ENCODE data around the gene HPDL.
"Not testable (repeated sequence)": the region's sequence is repeated elsewhere in the genome, so short reads cannot be mapped to it uniquely, and the experiment has no call there.

Gene HPDL

DNA sequence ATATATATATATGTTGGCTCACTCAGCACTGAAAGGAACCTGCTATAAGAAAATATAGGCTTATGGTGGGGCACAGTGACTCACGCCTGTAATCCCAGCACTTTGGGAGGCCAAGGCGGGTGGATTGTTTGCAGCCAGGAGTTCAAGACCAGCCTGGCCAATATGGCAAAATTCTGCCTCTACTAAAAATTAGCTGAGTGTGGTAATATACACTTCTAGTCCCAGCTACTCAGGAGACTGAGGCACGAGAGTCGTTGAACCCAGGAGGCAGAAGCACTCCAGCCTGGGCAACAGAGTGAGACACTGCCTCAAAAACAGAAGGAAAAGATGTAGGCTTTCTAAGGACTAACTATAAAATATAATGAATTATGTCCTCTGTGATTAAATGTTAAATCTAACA lies 28.1 kb downstream of the HPDL start:
- no peak for FAIRE-seq

DNA sequence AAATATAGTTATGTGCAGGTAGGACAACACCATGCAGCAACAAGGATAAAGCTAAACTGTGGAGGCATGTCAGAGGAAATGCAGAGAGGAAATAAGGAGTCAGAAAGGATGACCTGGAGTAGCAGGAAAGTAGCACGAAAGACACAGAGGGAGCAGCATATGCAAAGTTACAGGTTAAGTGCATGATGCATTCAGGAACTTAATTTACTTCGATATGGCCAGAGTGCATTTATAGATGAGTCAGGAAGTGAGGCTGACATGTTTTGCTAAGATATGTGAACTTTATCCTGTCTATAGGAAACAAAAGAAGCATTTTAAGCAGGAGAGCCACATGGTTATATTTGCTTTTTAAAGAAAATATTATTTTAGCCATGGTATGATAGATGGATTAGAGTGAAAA lies 29.0 kb downstream of the HPDL start:
- FAIRE-seq: no peak

DNA sequence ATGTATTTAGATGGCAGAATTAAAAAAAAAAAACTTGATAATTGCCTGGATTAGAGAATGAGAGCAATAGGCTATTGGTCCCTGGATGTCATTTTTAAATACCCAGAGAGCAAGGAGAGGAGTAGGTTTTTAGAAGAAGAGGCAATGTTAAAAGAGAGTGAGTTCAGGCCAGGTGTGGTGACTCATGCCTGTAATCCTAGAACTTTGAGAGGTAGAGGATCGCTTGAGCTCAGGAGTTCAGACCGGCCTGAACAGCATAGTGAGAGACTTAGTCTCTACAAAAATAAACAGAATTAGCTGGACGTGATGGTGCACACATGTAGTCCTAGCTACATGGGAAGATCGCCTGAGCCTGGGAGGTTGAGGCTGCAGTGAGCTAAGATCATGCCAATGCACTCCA lies 29.5 kb downstream of the HPDL start:
- FAIRE-seq: no peak

DNA sequence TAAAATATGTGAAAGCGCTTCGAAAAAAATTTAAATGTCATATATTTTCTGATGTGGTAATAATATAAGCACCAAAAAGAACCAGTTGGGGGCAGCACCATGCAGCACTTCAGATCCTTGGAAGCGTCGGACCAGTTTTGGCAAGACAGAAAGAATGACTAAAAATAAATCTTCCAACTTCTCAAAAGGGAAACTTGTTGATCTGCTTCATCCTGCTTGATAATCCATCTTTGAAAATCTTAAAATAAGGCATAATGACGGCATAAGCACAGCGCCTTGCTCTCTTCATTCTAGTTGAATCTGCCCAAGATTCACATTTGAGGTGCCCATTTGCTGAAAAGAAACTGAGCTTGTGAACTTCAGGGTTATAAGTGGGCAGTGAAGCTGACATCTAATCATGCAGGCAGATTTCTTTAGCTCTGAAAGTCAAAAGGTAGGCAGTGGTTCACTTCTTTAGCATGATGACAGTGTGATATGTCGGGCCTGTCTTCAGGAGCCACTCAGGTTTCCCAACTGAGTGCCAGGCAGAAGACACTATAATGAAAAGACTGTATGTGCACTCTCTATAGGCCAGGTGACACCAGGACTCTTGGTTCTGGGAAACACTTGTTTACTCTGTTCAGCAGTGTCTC lies 33.3 kb downstream of the HPDL start:
- FAIRE-seq: peak; percentile 18

DNA sequence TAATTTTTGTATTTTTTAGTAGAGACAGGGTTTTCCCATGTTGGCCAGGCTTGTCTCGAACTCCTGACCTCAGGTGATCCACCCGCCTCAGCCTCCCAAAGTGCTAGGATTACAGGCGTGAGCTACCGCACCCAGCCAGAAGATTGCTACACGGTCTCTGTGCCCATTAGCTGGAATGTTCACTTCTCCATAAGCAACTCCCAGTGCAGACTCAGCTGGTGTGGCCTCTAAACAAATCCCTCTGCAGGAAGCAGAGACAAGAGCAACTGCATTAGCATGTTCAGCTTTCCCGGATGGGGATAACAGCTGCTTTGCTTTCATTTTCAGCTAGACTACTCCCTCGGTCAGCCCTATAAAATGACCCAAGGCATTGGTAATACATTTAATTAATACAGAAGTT lies 34.3 kb downstream of the HPDL start:
- not testable (repeated sequence) for FAIRE-seq

DNA sequence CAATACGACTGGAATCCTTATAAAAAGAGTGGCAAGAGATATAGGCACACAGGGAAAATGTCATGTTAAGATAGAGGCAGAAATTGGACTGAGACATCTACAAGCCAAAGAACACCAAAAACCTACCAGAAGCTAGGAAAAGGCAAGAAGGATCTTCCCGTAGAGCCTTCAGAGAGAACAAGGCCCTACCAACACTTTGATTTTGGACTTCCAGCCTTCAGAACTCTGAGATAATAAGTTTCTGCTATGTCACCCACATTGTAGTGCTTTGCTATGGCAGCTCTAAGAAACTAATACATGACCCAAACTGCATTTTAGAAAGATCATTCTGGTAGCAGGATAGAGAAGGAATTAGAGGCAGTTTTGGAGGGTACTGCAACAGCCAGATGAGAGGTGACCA lies 37.6 kb downstream of the HPDL start:
- FAIRE-seq: no peak

DNA sequence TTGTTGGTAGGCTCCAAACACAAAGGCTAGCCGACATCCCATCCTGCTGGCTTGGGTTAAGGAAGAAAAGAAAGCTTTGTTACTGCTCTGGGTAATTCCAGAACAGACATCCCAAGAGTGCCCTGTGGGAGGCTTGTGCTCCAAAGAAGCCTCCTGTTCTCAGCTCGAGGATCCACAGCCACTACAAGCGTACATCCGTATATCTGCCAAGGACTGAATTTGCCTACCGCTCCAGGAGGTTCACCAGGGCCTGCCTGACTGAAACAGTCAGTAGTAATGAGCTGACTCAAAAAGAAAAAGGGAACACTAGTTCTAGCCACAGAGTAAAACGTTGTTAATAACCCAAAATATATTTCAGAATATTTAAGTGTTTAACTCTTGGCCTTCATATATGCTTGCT lies 38.4 kb downstream of the HPDL start:
- FAIRE-seq: no peak

DNA sequence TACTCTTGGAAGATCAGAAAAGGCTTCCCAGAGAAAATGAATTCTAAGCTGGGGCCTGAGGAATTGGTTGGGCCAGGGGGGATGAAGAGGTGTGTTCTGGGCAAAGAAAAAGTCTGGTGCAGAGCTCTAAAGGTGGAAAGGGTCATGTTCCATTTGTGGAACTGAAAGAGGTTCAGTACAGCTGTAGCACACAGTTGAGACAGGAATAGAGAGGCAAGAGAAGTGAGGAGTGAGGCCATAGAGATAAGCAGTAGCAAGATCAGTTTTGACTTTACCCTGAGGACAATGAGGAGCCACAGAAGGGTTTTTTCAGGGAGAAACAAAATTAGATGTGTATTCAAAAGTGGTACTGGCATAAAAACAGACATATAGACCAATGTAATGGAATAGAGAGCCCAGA lies 43.9 kb downstream of the HPDL start:
- FAIRE-seq: no peak

DNA sequence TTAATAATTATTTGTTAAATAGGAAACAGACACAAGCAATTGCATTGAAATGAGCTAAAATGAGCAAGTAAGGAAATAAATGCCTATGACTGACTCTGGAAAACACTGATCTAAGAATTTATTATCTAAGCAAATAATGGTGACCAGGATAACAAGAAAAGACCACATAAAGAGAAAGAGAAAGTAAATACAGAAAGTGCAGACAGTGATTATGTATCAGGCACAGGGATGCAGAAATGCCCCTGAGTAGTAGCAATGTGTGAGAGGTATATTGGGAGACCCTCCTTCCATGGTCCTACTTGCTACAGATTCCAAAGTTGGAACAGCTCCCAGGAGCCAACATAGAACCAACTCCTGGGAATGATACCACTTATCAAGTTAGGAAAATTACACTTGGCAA lies 46.9 kb downstream of the HPDL start:
- no peak for FAIRE-seq

DNA sequence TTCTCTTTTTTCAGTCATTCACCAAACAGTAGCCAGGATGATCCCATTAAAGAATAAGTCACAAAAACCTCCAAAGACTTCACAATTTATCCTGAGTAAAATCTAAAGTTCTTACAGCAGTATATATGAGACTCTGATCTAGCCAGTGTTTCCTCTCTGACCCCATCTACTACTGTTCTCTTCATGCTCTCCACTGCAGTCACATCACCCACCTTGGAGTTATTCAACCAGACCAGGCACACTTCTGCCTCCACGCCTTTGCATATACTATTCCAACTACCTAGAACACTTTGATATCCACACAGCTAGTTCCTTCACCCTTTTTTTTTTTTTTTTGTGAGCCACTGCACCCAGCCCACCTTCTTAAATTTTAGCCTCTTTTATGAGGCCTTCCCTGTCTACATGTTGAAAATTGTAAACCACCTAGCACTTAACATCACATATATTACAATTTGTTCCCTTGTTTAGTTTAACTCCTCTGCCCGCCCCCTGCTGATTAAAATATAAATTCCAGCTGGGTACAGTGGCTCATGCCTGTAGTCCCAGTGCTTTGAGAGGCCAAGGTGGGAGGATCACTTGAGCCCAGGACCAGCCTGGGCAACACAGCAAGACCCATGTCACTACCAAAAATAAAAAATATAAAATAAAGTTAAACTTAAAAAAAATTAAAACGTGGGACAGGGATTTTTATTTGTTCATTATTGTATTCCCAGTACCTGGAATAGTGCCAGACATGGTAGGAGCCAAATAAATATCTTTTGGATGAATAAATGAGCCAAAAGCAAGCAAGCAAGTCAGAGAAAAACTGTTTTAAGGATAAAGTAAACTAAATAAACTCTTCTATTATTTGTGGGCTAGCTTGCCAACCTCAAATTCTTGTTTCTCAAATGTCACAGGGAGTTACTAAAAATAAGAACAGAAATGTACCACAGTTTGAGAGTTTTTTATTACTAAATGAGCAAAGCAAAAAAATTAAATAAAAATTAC lies 48.7 kb downstream of the HPDL start:
- no peak for FAIRE-seq

DNA sequence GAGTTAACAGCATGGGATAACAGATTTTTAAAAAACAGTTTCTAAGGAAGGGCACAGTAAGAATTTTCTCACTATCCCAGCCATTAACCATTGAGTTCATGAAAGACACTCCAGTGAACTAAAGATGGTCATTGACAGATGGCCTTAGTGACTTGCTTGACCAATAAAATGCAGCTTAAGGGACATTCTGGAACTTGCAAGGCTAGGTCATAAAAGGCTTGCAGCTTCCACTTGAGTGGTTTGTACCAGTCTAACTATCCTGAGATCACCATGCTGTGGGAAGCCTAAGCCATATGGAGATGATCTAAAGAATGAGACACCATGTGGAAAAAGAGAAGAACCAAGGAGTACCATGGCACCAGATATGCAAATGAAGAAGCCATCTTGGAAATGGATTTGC lies 51.5 kb downstream of the HPDL start:
- FAIRE-seq: no peak
